Left cardiac atrium (tissue), 4 donors: Measurements from ENCODE around the gene SLC16A6. TPM values are rescaled to one million over a fixed set of nuclear protein-coding genes. Genes with fewer than 3 reads are reported as not detected.
"Not testable (repeated sequence)": the region's sequence is repeated elsewhere in the genome, so short reads cannot be mapped to it uniquely, and the experiment has no call there.

ENCODE experiments used
- ATAC-seq, 2 donors: fragments of 200-7000 bp; cut with Tn5 transposase; one replicate each; pipeline ENCODE4 v1.9.1; 2020; ENCODE audit warnings: mild to moderate bottlenecking in 2 of 2, moderate library complexity in 2 of 2
- DNase-seq: peaks from one replicate; pipeline ENCODE4 v3.0.0-alpha.2; 2020
- intact Hi-C, 2 donors: fragments of 100-400 bp; cut with DNase I; formaldehyde crosslinking; loops; one replicate each; pipeline versions ENCODE4 v1.14.1 to v1.15.1; 2022 to 2023
- total RNA-seq, 2 donors: library from RNA; stranded (reverse); fragmentation: NEBNext Ultra II Directional; extraction: Animal tissue kit (Norgen Biotek cat#: 25700); gene quantifications; one replicate each; pipeline ENCODE4 v1.2.1, GENCODE V29; 2021
- donor health status: DM: no; HTN: yes; CAD: no.
- donor health status: DM: no; HTN: yes; CAD: no; lungs with severe emphysema.
- donor health status: DM: yes; HTN: yes; CAD: no.
- donor health status: Dilated cardiomyopathy.

The SLC16A6 gene
- total RNA-seq, 2 donors from 2014 or later: 0.62 to 1.4 TPM

- intact Hi-C loops: no loop called here
Measured at GRCh38 chr17:68317458-68317857, 26.5 kb upstream of the SLC16A6 start.

GRCh38 chr17:68315930-68316329, 25.0 kb upstream of the SLC16A6 start:
- no peak for DNase-seq
- intact Hi-C loops: no loop called here
- no peak for ATAC-seq

More at GRCh38 chr17:68317458-68317857, 26.5 kb upstream of the SLC16A6 start:
- DNase-seq: no peak
- ATAC-seq: no peak

GRCh38 chr17:68314916-68315535, 24.1 kb upstream of the SLC16A6 start:
- intact Hi-C loops: no loop called here
- peak; percentile 7 to 25 for ATAC-seq
- peak; percentile 42 for DNase-seq

- DNase-seq (no peak), ATAC-seq (no peak)
- intact Hi-C loops: no loop called here
Measured at GRCh38 chr17:68310152-68310551, 19.2 kb upstream of the SLC16A6 start.

- ATAC-seq, intact Hi-C loops, DNase-seq: not testable (repeated sequence)
Measured at GRCh38 chr17:68309066-68309670, 18.2 kb upstream of the SLC16A6 start.

GRCh38 chr17:68308486-68308885, 17.6 kb upstream of the SLC16A6 start:
- intact Hi-C loops, DNase-seq, ATAC-seq: not testable (repeated sequence)

- DNase-seq (no peak), ATAC-seq (no peak)
- intact Hi-C loops: no loop called here
Measured at GRCh38 chr17:68307443-68307842, 16.5 kb upstream of the SLC16A6 start.

GRCh38 chr17:68306819-68307218, 15.9 kb upstream of the SLC16A6 start:
- ATAC-seq: no peak
- DNase-seq: no peak

GRCh38 chr17:68305142-68305541, 14.2 kb upstream of the SLC16A6 start:
- DNase-seq (no peak), ATAC-seq (no peak)
- intact Hi-C loops: no loop called here

More at GRCh38 chr17:68306819-68307218, 15.9 kb upstream of the SLC16A6 start:
- intact Hi-C loops: no loop called here

- intact Hi-C loops: no loop called here
- ATAC-seq: no peak
- no peak for DNase-seq
Measured at GRCh38 chr17:68304706-68305105, 13.8 kb upstream of the SLC16A6 start.

- ATAC-seq: no peak
- intact Hi-C loops: no loop called here
- no peak for DNase-seq
Measured at GRCh38 chr17:68302666-68303065, 11.7 kb upstream of the SLC16A6 start.

GRCh38 chr17:68302066-68302564, 11.2 kb upstream of the SLC16A6 start:
- intact Hi-C loops: no loop called here
- ATAC-seq (peak; percentile 18 to 23), DNase-seq (peak; percentile 58)

- DNase-seq (no peak), ATAC-seq (no peak)
- intact Hi-C loops: no loop called here
Measured at GRCh38 chr17:68301438-68301959, 10.6 kb upstream of the SLC16A6 start.

- no peak for ATAC-seq
- intact Hi-C loops: no loop called here
- no peak for DNase-seq
Measured at GRCh38 chr17:68299817-68300216, 8.9 kb upstream of the SLC16A6 start.

- ATAC-seq (no peak), DNase-seq (no peak)
- intact Hi-C loops: no loop called here
Measured at GRCh38 chr17:68298601-68299000, 7.7 kb upstream of the SLC16A6 start.

- ATAC-seq (no peak), DNase-seq (no peak)
- intact Hi-C loops: no loop called here
Measured at GRCh38 chr17:68297195-68297594, 6.3 kb upstream of the SLC16A6 start.

- ATAC-seq: no peak
- DNase-seq: no peak
- intact Hi-C loops: no loop called here
Measured at GRCh38 chr17:68296217-68297191, 5.6 kb upstream of the SLC16A6 start.

- ATAC-seq (no peak), DNase-seq (no peak)
- intact Hi-C loops: no loop called here
Measured at GRCh38 chr17:68295086-68295485, 4.2 kb upstream of the SLC16A6 start.

- DNase-seq (no peak), ATAC-seq (no peak)
- intact Hi-C loops: no loop called here
Measured at GRCh38 chr17:68294617-68295016, 3.7 kb upstream of the SLC16A6 start.

GRCh38 chr17:68294196-68294555, 3.2 kb upstream of the SLC16A6 start:
- no peak for ATAC-seq
- DNase-seq: no peak
- intact Hi-C loops: no loop called here
